HG02588 (cell line): ENCODE results near the gene NOL4L.

Experiments used
- ATAC-seq: cut with Tn5 transposase; IDR thresholded peaks from one replicate; pipeline ENCODE4 v1.9.1; 2021; ENCODE audit warnings: mild to moderate bottlenecking, moderate library complexity; ENCODE audit not compliant: unreplicated experiment

The NOL4L gene

DNA sequence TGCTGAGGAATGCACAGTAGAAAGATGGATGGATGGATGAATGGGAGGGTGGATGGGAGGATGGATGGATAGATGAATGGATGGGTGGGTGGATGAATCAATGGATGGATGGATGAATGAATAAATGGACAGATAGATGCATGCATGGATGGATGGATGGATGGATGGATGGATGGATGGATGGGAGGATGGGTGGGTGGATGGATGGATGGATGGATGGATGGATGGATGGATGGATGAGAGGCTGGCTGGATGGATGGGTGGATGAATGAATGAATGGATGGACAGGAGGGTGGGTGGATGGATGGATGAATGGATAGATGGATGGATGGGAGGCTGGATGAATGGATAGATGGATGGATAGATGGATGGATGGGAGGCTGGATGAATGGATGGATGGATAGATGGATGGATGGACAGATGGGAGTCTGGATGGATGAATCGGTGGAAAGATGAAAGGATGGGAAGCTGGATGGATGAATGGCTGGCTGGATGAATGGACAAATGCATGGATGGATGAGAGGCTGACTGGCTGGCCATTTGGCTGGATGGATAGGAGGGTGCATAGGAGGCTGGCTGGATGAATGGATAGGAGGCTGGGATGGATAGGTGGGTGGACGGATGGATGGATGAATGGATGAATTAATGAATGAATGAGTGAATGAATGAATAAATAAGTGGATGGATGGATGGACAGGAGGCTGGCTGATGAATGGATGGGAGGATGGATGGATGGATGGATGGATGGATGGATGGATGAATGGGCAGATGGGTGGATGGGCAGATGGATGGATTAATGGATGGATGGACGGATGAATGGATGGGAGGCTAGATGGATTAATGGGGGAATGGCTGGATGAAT is 28.3 kb upstream of the NOL4L start:
- no peak for ATAC-seq

DNA sequence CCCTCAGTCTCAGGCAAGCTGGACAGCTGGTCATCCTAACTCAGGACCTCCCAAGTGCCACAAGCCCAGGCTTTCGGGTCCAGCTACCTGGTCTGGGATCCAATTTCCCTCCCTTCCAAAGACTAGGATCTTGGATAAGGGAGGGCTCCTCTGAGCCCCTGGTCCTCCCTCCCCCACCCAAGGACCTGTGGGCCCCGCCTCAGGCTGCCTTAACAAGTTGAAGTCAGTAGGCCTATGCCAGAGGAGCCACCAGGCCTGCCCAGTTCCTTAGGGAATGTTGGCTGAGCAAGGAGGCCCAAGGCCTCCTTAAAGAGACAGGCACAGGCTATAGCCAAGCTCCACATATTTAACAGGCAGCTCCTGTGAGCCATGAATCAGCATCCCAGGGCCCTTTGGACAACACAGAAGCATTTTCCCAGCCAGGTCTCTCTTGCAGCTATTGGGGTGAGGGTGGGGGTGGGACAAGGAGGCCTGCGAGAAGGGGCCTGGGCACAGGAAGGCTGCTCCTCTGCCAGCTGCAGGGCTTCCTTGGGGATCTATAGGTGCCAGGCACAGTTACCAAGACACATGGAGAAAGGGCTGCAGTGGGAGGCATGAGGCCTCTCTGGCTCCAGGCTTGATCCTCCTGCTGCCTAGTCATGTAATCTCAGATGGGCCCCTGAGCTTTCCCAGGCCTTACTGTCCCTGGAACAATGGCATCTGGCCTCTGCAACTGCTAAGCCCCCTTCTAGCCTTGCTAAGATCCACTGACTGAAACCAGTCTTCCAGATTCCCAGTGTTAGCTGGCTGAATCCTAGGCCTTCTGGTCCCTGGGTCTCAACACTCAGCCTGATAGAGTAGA is 27.4 kb upstream of the NOL4L start:
- no peak for ATAC-seq

DNA sequence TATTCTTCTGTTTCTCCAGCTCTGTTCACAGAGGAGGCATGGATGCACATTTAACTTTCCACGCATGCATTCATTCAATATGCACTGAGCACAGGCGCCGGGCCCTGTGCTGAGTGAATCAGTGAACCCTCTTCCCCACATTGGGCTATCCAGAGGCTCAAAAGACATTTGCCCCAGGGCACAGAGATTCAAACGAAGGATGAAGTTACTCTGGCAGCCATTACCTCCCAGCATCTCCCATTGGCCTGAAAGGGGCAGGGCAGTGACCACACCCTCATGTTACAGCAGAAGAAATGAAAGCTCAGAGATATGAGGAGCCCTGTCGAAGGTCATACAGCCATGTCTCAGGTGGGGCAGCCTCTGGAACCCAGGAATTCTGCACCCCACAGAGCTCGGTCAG is 26.7 kb upstream of the NOL4L start:
- ATAC-seq = no peak

DNA sequence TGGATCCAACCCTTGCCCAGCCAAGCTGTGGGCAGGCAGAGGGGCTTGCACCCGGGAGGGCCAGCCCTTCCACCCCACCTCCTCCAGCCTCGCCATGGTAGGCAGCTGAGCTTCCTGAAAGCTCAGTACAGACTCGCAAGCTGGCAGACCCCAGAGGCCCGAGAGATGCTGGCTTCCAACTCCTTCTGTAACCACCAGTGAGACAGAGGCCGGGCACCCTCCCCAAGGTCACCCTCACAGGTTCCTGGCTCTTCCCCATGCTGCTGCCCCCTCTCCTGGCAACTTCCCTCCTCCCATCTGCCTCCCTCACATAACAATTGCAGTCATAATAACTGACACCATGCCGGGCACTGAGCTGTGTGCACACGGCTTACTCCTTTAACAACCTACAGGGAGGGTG is 26.2 kb upstream of the NOL4L start:
- ATAC-seq = no peak

DNA sequence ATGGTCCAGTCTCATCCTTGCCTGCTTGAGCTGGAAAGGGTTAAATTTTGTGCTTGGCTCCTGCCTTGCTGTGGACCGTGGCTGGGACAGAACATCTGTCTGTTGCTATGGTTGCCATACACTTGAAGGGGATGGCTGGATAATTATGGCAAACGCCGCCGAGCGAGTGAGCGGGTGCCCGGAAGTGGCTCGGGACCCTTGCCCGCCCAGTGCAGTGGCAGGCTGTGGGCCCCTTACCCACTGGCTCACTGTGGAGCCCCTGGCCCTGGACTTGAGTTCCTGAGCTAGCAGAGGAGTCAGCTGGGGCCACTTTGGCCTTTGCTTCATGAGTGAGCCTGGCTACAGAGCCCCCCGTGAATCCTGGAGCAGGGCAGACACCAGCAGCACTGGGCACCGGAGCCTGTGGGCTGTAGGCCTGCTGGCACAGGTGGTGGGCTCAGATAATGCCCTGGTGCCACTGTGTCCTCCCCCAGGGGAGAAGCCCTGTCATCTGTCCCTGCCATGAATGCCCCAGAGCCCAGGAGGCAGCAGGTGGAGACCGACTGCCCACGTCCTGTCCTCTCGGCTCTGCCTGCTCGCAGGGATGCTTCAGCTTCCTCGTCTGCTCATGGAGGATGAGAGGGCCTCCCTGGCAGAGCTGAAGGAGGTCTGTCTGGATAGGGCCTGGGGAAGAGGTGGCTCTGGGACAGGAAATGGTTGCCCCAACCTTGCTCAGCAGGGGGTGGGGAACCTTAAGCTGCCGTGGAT is 25.5 kb upstream of the NOL4L start:
- ATAC-seq = no peak

DNA sequence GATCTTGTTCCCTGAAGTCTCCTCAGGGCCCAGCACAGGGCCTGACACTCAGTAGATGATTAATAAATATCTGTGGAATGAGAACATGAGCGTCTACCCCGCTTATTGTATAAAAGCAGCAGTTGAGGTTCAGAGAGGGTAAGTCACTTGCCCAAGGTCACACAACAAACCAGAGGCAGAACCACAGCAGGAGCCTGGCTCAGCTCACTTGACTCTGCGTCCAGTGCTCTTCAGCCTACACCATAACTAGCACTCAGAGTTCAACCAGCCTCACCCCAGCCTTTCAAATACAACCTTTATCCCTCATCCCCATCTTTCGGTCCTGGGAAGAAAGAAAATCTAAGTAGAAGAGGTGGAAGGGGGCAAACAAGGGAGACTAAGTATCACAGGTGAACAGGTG is 24.9 kb upstream of the NOL4L start:
- no peak for ATAC-seq

DNA sequence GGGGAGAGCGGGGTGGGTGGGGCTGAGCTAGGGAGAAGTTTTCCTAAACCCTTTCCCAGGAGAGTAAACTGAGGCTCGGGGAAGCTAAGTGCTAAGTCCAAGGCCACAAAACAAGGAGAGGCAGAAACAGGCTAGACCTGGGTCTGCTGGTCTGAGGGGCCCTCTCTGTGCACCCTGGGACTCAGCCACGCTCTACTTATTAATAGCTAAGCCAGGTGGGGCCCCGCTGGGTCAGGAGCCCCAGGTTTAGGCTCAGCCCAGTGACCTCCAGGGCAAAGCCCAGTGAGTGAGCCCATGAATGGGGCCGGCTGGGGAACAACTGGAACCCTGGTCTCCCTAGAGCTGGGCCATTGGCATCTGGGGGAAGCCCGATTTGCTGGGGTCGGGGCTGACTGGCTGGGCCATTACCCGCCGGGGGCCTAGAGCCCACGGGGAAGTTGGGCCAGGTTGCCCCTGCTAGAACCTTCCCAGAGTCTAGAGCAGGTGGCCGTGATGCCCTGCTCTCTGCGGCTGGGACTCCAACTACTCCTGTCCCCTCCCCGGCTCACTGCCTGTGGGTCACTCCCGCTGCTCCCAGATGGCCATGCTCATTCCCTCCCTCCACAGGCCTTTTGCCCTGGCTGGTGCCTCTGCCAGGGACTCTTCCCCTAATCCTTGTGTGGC is 24.1 kb upstream of the NOL4L start:
- ATAC-seq = no peak

DNA sequence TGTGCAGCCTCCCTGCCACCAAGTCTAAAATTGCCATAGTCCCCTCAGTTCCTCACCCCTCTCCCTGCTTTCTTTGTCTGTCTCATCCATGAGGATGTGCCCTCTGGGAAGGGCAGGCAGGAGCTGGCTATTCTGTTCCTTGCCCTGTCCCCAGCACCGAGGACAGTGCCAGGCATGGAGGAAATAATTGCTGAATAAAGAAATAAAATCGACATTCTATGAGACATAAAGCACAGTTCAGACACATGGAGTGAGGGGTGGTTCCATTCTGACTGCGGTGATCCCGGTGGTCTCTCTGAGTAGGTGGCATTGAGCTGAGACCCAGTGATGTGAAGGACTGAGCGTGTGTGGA is 23.5 kb upstream of the NOL4L start:
- ATAC-seq = no peak

DNA sequence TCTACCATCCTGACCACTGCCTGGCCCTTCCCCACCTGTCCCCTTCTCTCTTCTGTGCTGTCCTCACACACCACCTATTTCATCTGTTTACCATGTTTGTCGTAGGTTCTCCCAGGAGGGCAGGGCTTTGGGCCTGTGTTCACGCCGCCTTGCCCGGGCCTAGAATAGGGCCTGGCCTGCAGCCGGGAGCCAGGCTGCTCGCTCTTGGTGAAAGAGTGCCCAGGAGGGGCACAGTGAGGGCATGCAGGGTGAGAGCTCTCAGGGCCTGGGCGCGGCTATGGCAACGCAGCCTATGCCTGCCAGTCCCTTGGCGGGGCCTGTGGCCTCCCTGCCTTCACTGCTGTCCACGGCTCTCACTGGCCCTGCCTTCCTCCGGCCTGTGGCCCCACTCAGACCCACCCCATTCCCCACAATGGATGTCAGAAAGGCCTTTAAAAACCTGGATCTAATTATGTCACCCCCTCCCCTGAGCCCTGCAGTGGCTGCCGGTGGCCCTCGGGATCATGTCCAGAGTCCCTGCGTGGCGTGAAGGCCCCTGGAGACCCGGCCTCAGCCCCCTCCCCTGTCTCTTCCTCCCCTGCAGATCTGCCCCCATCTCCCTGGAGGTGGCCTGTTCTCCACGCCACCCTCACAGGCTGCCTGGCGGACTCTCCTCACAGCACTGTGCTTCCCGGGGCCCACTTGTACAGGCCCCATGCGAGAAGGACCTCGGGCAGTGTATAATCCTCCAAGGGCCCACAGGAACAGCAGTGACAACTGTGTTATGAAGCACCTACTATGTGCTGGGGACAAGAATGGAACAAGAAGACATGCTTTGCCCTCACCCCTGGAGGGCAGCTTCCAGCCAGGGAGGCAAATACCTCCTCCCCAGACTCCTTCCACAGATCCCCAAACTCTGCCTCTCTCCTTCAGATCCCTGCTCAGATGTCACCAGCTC is 22.9 kb upstream of the NOL4L start:
- no peak for ATAC-seq

DNA sequence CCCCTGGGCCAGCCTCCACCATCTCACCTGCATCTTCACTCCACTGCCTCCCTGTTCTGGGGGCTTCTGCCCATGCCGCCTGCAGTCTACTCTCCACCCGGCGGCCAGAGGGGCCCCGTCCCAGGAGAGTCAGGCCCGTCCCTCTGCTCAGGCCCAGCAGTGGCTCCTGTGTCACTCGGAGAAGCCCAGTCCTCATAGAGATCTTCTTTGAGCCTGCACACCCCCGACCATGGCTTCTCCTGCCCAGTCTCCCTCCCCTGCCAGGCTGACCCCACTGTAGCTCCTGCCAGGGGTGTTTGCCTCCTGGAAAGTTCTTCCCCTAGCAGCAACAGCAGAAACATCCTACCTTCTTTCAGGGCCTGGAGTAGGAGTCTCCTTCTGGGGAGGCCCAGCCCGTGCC is 22.2 kb upstream of the NOL4L start:
- no peak for ATAC-seq

DNA sequence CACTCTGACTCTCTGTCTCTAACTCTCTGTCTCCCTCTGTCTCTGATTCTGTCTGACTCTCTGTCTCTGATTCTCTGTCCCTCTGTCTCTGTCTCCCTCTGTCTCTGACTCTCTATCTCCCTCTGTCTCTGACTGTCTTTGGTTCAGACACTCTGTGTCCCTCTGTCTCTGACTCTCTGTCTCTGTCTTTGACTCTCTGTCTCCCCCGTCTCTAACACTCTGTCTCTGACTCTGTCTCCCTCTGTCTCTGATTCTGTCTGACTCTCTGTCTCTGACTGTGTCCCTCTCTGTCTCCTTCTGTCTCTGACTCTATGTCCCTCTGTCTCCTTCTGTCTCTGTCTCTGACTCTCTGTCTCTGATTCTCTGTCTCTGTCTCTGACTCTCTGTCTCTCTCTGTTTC is 21.7 kb upstream of the NOL4L start:
- ATAC-seq = no peak

DNA sequence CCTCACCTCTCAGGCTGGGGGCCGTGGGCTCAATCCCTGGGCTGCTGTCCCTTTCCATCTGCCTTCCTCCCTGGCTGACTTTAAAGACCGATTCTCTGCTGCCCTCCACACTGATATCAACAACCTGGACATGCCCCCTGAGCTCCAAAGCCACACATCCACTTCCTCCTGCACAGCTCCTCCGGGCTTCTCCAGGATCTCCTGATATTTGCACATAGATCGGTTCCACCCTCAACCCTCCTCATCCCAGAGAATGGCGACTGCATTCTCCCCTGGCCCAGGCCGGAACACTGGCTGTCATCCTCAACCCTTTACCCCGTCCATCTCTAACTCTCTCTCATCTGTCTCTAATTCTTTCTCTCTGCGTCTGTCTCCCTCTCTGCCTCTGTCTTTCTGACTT is 21.0 kb upstream of the NOL4L start:
- no peak for ATAC-seq

DNA sequence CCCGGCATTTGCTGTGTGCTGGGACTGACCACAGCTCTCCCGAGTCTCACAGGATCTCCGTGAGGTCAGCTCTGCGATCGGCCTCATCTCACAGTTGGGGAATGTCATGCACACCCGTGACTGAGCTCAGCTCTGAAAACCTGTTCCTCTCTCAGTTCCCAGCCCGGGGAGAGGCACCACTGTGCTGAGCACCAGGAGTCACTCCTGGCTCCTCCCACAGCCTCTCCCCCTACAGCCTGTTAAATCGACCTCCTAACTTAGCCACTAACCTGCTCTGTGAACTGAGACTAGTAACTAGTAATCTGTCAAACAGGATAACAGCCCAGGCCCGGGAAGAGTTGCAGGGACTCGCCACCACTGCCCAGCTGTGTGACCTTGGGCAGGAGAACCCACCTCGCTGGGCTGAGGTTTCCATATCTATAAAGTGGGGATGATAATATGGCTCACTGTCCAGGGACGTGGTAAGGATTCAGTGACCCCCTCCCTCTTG is 20.1 kb upstream of the NOL4L start:
- ATAC-seq = no peak

DNA sequence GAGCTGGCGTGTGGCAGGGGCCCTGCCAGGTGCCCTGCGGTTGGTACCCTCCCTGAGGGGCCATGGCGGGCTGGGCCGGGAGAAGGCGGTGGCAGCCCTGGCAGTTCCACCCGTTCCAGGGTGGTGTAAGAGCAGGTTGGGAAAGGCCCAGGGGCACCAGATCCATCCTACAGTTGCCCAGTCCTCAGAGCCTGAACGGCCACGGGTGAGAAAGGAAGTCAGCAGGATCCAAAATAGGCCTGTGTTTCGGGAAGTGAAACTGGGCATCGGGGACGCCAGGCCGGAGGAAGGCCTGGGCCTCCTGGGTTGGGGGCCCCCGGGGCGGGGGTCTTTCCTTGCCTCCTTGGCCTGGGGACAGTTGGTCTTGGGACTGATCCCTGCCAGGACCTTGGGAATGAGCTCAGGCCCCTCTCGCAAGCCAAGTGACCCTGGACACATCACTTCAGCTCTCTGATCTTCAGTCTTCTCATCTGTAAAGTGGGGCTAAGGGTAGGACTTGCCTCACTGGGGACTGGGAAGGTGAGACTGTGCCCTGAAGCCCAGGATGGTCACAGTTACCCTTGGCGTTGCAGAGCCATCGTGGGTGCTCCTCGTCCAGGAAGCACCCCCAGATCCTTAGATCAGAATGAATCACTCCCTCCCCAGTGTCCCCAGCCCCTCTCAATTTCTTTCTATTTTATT is 18.1 kb upstream of the NOL4L start:
- ATAC-seq = no peak

DNA sequence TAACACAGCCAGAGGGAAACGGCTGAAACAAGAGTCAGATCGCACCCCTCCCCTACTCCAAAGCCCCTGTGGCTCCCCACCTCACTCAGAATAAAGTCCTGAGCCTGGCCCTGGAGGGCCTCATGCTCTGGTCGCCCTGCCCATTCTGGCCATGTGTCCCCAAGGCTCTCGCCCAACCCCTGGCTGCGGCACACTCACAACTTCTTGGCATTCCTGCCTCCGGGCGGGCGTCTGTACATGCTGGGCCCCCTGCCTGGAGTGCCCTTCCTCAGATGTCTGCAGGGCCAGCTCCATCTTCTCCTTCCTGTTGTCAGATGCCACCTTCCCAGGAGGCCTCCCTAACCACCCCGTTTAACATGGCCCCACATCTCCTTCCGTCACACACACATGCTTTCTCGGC is 17.1 kb upstream of the NOL4L start:
- ATAC-seq = no peak

DNA sequence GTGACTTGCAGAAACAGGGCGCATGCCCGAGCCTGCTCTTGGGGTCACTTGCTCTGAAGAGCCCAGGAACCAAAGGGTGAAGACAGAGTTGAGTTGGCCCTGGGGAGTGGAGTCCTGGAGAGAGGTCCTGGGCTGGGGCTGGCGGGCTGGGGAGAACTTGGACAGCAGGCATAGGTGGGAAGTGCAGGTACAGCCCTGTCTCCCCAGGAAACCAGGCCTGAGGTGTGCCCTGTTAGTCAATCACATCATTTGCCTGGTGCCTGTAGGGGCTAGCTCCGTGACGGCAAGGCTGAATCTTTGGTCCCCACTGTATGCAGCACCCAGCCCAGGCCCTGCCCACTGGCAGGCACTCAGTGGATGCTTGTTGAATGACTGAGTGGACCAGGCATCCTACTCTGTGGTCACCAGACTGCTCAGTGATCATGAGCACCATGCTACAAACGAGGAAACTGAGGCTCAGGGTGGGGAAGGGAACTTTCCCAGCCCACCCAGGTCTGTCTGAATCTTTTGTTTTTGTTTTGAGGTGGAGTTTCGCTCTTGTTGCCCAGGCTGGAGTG is 15.6 kb upstream of the NOL4L start:
- ATAC-seq = no peak

DNA sequence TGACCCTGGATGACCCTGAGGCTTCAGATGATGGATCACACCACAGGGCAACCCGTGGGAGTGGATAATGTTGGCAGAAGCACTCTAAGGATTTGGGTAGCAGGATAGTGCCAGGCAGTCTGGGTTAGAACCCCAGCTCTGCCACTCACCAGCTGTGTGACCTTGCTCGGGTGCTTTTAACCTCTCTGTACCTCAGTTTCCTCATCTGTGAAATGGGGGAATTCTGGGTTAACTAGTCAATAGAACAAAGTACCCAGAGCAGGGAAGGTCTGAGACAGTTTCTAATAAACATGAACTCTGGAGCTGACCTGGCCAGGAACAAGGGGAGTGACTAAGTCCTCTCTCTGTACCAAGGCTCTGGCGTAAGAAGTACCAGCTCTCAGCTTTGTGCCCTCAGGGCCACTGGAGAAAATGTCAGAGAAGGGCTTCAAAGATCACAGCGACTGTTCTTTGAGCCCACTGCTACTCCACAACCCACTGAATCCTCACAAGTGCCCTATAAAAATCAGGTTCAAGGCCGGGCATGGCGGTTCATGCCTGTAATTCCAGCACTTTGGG is 14.7 kb upstream of the NOL4L start:
- ATAC-seq = no peak

DNA sequence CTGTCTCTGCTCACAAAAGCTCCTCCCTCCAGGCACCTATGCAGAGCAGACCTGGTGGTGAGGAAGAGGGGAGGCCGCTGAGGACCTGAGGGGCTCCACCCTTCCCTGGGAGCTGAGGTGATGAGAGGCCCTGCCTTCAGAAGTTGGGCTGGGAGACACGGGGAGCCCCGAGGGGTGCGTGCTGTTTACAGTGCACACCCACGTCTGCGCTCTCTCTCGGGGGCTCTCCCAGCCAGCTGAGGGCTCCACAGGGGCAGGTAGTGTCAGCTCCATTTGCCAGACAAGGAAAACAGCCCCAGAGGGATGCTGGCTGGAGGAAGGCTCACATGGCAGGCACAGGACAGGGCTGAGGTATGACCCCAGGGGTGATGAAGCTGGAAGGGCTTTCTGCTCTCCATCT is 13.5 kb upstream of the NOL4L start:
- no peak for ATAC-seq

DNA sequence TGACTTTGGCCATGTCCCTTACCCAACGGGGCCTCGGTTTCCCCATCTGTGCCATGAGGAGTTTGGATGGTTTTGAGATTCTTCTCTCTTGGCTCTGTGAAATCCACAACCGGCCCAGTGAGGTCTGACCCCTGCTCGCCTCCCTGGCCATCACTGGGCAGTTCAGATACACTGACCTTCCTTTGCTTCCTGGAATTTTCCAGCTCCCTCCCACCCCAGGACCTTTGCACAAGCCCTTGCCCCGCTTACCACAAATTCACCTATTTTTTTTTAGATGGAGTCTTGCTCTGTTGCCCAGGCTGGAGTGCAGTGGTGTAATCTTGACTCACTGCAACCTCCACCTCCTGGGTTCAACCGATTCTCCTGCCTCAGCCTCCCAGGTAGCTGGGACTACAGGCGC is 12.6 kb upstream of the NOL4L start:
- ATAC-seq = no peak
